ENCODE data around the gene RNF151. TPM values are rescaled to one million over a fixed set of nuclear protein-coding genes. Genes with fewer than 3 reads are reported as not detected.

Gene RNF151
- total RNA-seq, 1 experiment from 2014 or later = not detected

GRCh38 chr16:1999866-2000514, 33.3 kb downstream of the RNF151 start:
- Mint-ChIP-seq H3K4me1 (ENCODE audit: insufficient read depth, unreplicated experiment) (peaks cover 6% of the 10 kb centered on the region), H3K9me3 (ENCODE audit: unreplicated experiment) (no peaks in the 10 kb centered on the region), H3K27ac (ENCODE audit: low read depth, unreplicated experiment) (no peak overlapping the region), H3K36me3 (ENCODE audit: insufficient read depth, unreplicated experiment) (peaks cover 73% of the 10 kb centered on the region), H3K27me3 (ENCODE audit: insufficient read depth, unreplicated experiment) (no peaks in the 10 kb centered on the region), H3K4me3 (ENCODE audit: unreplicated experiment) (no peak overlapping the region)
- ChIA-PET CTCF (interaction anchor here (0.7 kb wide), 1 partner anchor 964 kb away, joined by 4 read pairs; the partner anchor contains the start of gene KREMEN2), POLR2A (interaction anchor here (0.9 kb wide), 1 partner anchor 155 kb away, joined by 4 read pairs; the partner anchor contains the start of gene TRAF7)
- no peak for DNase-seq (ENCODE audit: unreplicated experiment)
- no TSS peak for BruUV-seq (replicated peaks)
- TF ChIP-seq CTCF (IDR thresholded peaks at IDR 0.05; ENCODE audit: unreplicated experiment) = no peak
- intact Hi-C loops (cut with micrococcal nuclease) = no loop called here

- intact Hi-C loops (cut with micrococcal nuclease) = no loop called here
- DNase-seq (ENCODE audit: unreplicated experiment) = no peak
- H3K36me3 Mint-ChIP-seq (ENCODE audit: insufficient read depth, unreplicated experiment) = peaks cover 67% of the 10 kb centered on the region
- H3K27ac Mint-ChIP-seq (ENCODE audit: low read depth, unreplicated experiment) = no peak overlapping the region
- H3K4me3 Mint-ChIP-seq (ENCODE audit: unreplicated experiment) = no peak overlapping the region
- no peaks in the 10 kb centered on the region for H3K9me3 Mint-ChIP-seq (ENCODE audit: unreplicated experiment)
- TF ChIP-seq CTCF (IDR thresholded peaks at IDR 0.05; ENCODE audit: unreplicated experiment) = no peak
- ChIA-PET CTCF (no interaction called here), POLR2A (interaction anchor here (1.2 kb wide), 1 partner anchor 13 kb away, joined by 3 read pairs; no protein-coding TSS in a partner anchor)
- peaks cover 2% of the 10 kb centered on the region for H3K4me1 Mint-ChIP-seq (ENCODE audit: insufficient read depth, unreplicated experiment)
- no TSS peak for BruUV-seq (replicated peaks)
- H3K27me3 Mint-ChIP-seq (ENCODE audit: insufficient read depth, unreplicated experiment) = no peaks in the 10 kb centered on the region
Observed at GRCh38 chr16:2001035-2001434, 34.4 kb downstream of the RNF151 start.

GRCh38 chr16:2001456-2002355, 35.0 kb downstream of the RNF151 start:
- no TSS peak for BruUV-seq (replicated peaks)
- intact Hi-C loops (cut with micrococcal nuclease) = no loop called here
- no peak overlapping the region for H3K4me3 Mint-ChIP-seq (ENCODE audit: unreplicated experiment)
- ChIA-PET CTCF (interaction anchor here (0.7 to 0.8 kb wide), 2 partner anchors 66 to 395 kb away, joined by 3 to 4 read pairs; no protein-coding TSS in a partner anchor), POLR2A (interaction anchor here (1.2 to 1.7 kb wide), 2 partner anchors 13 kb away, joined by 3 to 4 read pairs; no protein-coding TSS in a partner anchor)
- peaks cover 9% of the 10 kb centered on the region for H3K4me1 Mint-ChIP-seq (ENCODE audit: insufficient read depth, unreplicated experiment)
- no peak for TF ChIP-seq CTCF (IDR thresholded peaks at IDR 0.05; ENCODE audit: unreplicated experiment)
- no peaks in the 10 kb centered on the region for H3K9me3 Mint-ChIP-seq (ENCODE audit: unreplicated experiment)
- no peaks in the 10 kb centered on the region for H3K27me3 Mint-ChIP-seq (ENCODE audit: insufficient read depth, unreplicated experiment)
- no peak overlapping the region for H3K27ac Mint-ChIP-seq (ENCODE audit: low read depth, unreplicated experiment)
- DNase-seq (ENCODE audit: unreplicated experiment) = no peak
- H3K36me3 Mint-ChIP-seq (ENCODE audit: insufficient read depth, unreplicated experiment) = peaks cover 69% of the 10 kb centered on the region
